CD4-positive, CD25-positive, alpha-beta regulatory T cell (primary cell): ENCODE measurements around the gene CACNA1B. TPM values are rescaled to one million over a fixed set of nuclear protein-coding genes. Genes with fewer than 3 reads are reported as not detected.
"Not testable (repeated sequence)": the region's sequence is repeated elsewhere in the genome, so short reads cannot be mapped to it uniquely, and the experiment has no call there.

ENCODE experiments used
- ATAC-seq, 2 donors: fragments of 150-1000 bp; cut with Tn5 transposase; one replicate each; pipeline ENCODE4 v1.10.0; 2021; ENCODE audit warnings: low read depth in 2 of 2, moderate number of reproducible peaks in 2 of 2, moderate library complexity in 1 of 2
- DNase-seq, 3 donors: peaks; one replicate each; pipeline versions ENCODE4 v3.0.0 to v3.0.0-alpha.2; 2012 to 2022; ENCODE audit warnings: mixed read lengths in 1 of 3
- H3K27ac ChIP-seq: one replicate; pipeline ENCODE4 v1.7.0; 2013; ENCODE audit warnings: mild to moderate bottlenecking, low read length; ENCODE audit not compliant: insufficient read depth, poor library complexity, severe bottlenecking
- H3K27me3 ChIP-seq: one replicate; pipeline ENCODE4 v1.7.0; 2013; ENCODE audit warnings: low read length; ENCODE audit not compliant: control insufficient read depth, insufficient read depth
- H3K36me3 ChIP-seq: one replicate; pipeline ENCODE4 v1.7.0; 2013; ENCODE audit warnings: mild to moderate bottlenecking, low read length, moderate library complexity; ENCODE audit not compliant: control insufficient read depth, insufficient read depth
- H3K4me1 ChIP-seq: 2 replicates; pipeline ENCODE4 v1.7.0; 2013; ENCODE audit warnings: mild to moderate bottlenecking, low read length; ENCODE audit not compliant: insufficient read depth, control insufficient read depth, poor library complexity, severe bottlenecking
- H3K4me3 ChIP-seq: one replicate; pipeline ENCODE4 v1.7.0; 2013; ENCODE audit warnings: low read depth, mild to moderate bottlenecking, low read length, moderate library complexity
- H3K9me3 ChIP-seq, 2 experiments: 1 replicate in 1 of 2; 2 replicates in 1 of 2; pipeline ENCODE4 v1.7.0; 2013; ENCODE audit warnings: low read length in 2 of 2, mild to moderate bottlenecking in 1 of 2, moderate library complexity in 1 of 2; ENCODE audit not compliant: control insufficient read depth in 2 of 2
- H3K27ac Mint-ChIP-seq, 3 donors: one replicate each; pipeline ENCODE4 v1.8.0; 2020 to 2022; ENCODE audit warnings: mild to moderate bottlenecking in 3 of 3, mixed read lengths in 3 of 3, moderate library complexity in 2 of 3
- H3K27me3 Mint-ChIP-seq: one replicate; pipeline ENCODE4 v1.8.0; 2022; ENCODE audit warnings: mild to moderate bottlenecking, mixed read lengths
- H3K36me3 Mint-ChIP-seq: one replicate; pipeline ENCODE4 v1.8.0; 2020; ENCODE audit warnings: mixed read lengths
- H3K4me1 Mint-ChIP-seq, 4 donors: one replicate each; pipeline ENCODE4 v1.8.0; 2020 to 2022; ENCODE audit warnings: mixed read lengths in 4 of 4, mild to moderate bottlenecking in 1 of 4
- H3K4me3 Mint-ChIP-seq, 4 donors: one replicate each; pipeline ENCODE4 v1.8.0; 2020 to 2022; ENCODE audit warnings: mild to moderate bottlenecking in 4 of 4, mixed read lengths in 4 of 4, moderate library complexity in 3 of 4
- H3K9me3 Mint-ChIP-seq, 7 donors: one replicate each; pipeline ENCODE4 v1.8.0; 2020 to 2022; ENCODE audit warnings: mixed read lengths in 7 of 7, mild to moderate bottlenecking in 3 of 7, moderate library complexity in 2 of 7
- polyA plus RNA-seq, 4 donors: library from polyadenylated mRNA; unstranded; fragments of 300-500 nt; fragmentation: Illumina TruSeq; gene quantifications; one replicate each; pipeline ENCODE4 v1.2.3, GENCODE V29; 2021
- total RNA-seq: library from RNA; stranded (reverse); gene quantifications from one replicate; pipeline ENCODE4 v1.2.3, GENCODE V29; 2022

The CACNA1B gene
- total and polyA plus RNA-seq, 5 donors from 2014 or later = not detected

- H3K9me3 Mint-ChIP-seq = no peaks in the 10 kb centered on the region
- no peaks in the 10 kb centered on the region for H3K4me1 Mint-ChIP-seq
- no peak overlapping the region for H3K4me3 ChIP-seq
- no peak for ATAC-seq
- H3K4me1 ChIP-seq = no peaks in the 10 kb centered on the region
- no peak overlapping the region for H3K27ac Mint-ChIP-seq
- H3K27ac ChIP-seq = no peak overlapping the region
- no peaks in the 10 kb centered on the region for H3K9me3 ChIP-seq
- no peak for DNase-seq
- no peak overlapping the region for H3K4me3 Mint-ChIP-seq
- no peaks in the 10 kb centered on the region for H3K27me3 ChIP-seq
- peaks cover 9% of the 10 kb centered on the region for H3K27me3 Mint-ChIP-seq
- no peaks in the 10 kb centered on the region for H3K36me3 Mint-ChIP-seq
- no peaks in the 10 kb centered on the region for H3K36me3 ChIP-seq
Measured at GRCh38 chr9:138111607-138112006, 234.0 kb downstream of the CACNA1B start.

GRCh38 chr9:138112090-138112748, 234.6 kb downstream of the CACNA1B start:
- no peaks in the 10 kb centered on the region for H3K4me1 ChIP-seq
- Mint-ChIP-seq H3K36me3 (no peaks in the 10 kb centered on the region), H3K4me1 (no peaks in the 10 kb centered on the region), H3K27me3 (peaks cover 7% of the 10 kb centered on the region), H3K9me3 (no peaks in the 10 kb centered on the region), H3K27ac (peak overlapping the region in 1 of 3 donors; percentile 88), H3K4me3 (peak overlapping the region in 1 of 4 donors; percentile 59)
- no peaks in the 10 kb centered on the region for H3K9me3 ChIP-seq
- no peak overlapping the region for H3K27ac ChIP-seq
- no peak for DNase-seq
- ATAC-seq = no peak
- H3K27me3 ChIP-seq = no peaks in the 10 kb centered on the region
- H3K4me3 ChIP-seq = no peak overlapping the region
- H3K36me3 ChIP-seq = no peaks in the 10 kb centered on the region

GRCh38 chr9:138112791-138113600, 235.4 kb downstream of the CACNA1B start:
- Mint-ChIP-seq H3K9me3 (no peaks in the 10 kb centered on the region), H3K4me1 (no peaks in the 10 kb centered on the region), H3K27me3 (peaks cover 4% of the 10 kb centered on the region), H3K36me3 (no peaks in the 10 kb centered on the region), H3K27ac (peak overlapping the region in 1 of 3 donors; percentile 88), H3K4me3 (no peak overlapping the region)
- Histone ChIP-seq H3K36me3 (no peaks in the 10 kb centered on the region), H3K27me3 (no peaks in the 10 kb centered on the region), H3K4me1 (no peaks in the 10 kb centered on the region), H3K4me3 (no peak overlapping the region), H3K27ac (no peak overlapping the region), H3K9me3 (no peaks in the 10 kb centered on the region)
- ATAC-seq = no peak
- no peak for DNase-seq

- H3K4me3 Mint-ChIP-seq, ATAC-seq, H3K27ac Mint-ChIP-seq, DNase-seq, H3K9me3 Mint-ChIP-seq, H3K4me1 ChIP-seq, H3K9me3 ChIP-seq, H3K36me3 ChIP-seq, H3K4me3 ChIP-seq, H3K27me3 Mint-ChIP-seq, H3K4me1 Mint-ChIP-seq, H3K36me3 Mint-ChIP-seq, H3K27me3 ChIP-seq, H3K27ac ChIP-seq: not testable (repeated sequence)
Measured at GRCh38 chr9:138113701-138114325, 236.2 kb downstream of the CACNA1B start.

- H3K4me1 Mint-ChIP-seq = no peaks in the 10 kb centered on the region
- no peak overlapping the region for H3K27ac ChIP-seq
- ATAC-seq = no peak
Measured at GRCh38 chr9:138114501-138115245, 237.1 kb downstream of the CACNA1B start.

GRCh38 chr9:138115506-138115905, 237.9 kb downstream of the CACNA1B start:
- DNase-seq (no peak), ATAC-seq (no peak)
- no peaks in the 10 kb centered on the region for H3K36me3 ChIP-seq
- no peak overlapping the region for H3K27ac ChIP-seq
- no peaks in the 10 kb centered on the region for H3K4me1 Mint-ChIP-seq
- no peak overlapping the region for H3K4me3 ChIP-seq
- H3K36me3 Mint-ChIP-seq = no peaks in the 10 kb centered on the region
- H3K9me3 Mint-ChIP-seq = no peaks in the 10 kb centered on the region
- no peaks in the 10 kb centered on the region for H3K4me1 ChIP-seq
- no peak overlapping the region for H3K27ac Mint-ChIP-seq
- H3K27me3 ChIP-seq = no peaks in the 10 kb centered on the region
- H3K9me3 ChIP-seq = no peaks in the 10 kb centered on the region
- no peak overlapping the region for H3K4me3 Mint-ChIP-seq
- peaks cover 4% of the 10 kb centered on the region for H3K27me3 Mint-ChIP-seq

More at GRCh38 chr9:138114501-138115245, 237.1 kb downstream of the CACNA1B start:
- H3K36me3 Mint-ChIP-seq = no peaks in the 10 kb centered on the region
- H3K9me3 Mint-ChIP-seq = no peaks in the 10 kb centered on the region
- peaks cover 4% of the 10 kb centered on the region for H3K27me3 Mint-ChIP-seq
- H3K27ac Mint-ChIP-seq = no peak overlapping the region
- DNase-seq = no peak
- Histone ChIP-seq H3K9me3 (no peaks in the 10 kb centered on the region), H3K4me1 (no peaks in the 10 kb centered on the region), H3K36me3 (no peaks in the 10 kb centered on the region), H3K27me3 (no peaks in the 10 kb centered on the region), H3K4me3 (no peak overlapping the region)
- no peak overlapping the region for H3K4me3 Mint-ChIP-seq

GRCh38 chr9:138116521-138116920, 238.9 kb downstream of the CACNA1B start:
- H3K27me3 Mint-ChIP-seq = peaks cover 4% of the 10 kb centered on the region
- no peak overlapping the region for H3K4me3 ChIP-seq
- H3K4me1 Mint-ChIP-seq = no peaks in the 10 kb centered on the region
- H3K9me3 ChIP-seq = no peaks in the 10 kb centered on the region
- no peak overlapping the region for H3K27ac ChIP-seq
- DNase-seq (no peak), ATAC-seq (no peak)
- no peak overlapping the region for H3K27ac Mint-ChIP-seq
- no peak overlapping the region for H3K4me3 Mint-ChIP-seq
- no peaks in the 10 kb centered on the region for H3K4me1 ChIP-seq
- H3K36me3 ChIP-seq = no peaks in the 10 kb centered on the region
- no peaks in the 10 kb centered on the region for H3K36me3 Mint-ChIP-seq
- no peaks in the 10 kb centered on the region for H3K27me3 ChIP-seq
- no peaks in the 10 kb centered on the region for H3K9me3 Mint-ChIP-seq
